ENCODE results near the gene DTX3.
"Not testable (repeated sequence)": the region's sequence is repeated elsewhere in the genome, so short reads cannot be mapped to it uniquely, and the experiment has no call there.

DTX3 gene

DNA sequence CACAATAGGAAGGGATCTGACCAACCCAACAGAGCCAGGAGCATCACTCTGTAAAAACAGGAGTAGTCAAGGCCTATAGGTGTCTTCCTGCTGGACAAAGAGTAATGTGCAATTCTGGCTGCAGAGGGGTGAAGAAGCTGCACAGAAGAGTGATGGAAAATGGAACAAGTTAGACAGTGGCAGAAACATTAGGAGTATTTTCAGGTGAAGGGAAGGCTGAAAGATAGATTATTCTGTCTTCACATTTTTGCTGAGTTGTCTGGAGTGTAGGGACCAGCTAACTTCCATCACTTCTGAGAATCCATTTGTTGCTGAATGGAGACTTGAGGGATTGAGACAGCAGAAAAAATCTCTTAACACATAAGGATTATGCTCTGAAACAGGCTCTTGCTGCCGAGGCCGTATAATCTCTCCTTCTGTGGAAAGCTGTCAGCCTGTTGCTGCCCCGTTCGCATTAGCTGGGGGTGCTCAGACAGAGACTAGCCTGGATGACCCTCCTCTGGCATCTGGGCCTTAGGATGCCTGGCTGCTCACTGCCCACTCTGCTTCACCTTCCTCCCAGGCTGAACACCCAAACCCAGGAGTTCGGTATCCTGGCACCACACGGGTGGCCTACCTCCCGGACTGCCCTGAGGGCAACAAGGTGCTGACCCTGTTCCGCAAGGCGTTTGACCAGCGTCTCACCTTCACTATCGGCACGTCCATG lies 3.5 kb downstream of the DTX3 start:
- DNase-seq: no peak

DNA sequence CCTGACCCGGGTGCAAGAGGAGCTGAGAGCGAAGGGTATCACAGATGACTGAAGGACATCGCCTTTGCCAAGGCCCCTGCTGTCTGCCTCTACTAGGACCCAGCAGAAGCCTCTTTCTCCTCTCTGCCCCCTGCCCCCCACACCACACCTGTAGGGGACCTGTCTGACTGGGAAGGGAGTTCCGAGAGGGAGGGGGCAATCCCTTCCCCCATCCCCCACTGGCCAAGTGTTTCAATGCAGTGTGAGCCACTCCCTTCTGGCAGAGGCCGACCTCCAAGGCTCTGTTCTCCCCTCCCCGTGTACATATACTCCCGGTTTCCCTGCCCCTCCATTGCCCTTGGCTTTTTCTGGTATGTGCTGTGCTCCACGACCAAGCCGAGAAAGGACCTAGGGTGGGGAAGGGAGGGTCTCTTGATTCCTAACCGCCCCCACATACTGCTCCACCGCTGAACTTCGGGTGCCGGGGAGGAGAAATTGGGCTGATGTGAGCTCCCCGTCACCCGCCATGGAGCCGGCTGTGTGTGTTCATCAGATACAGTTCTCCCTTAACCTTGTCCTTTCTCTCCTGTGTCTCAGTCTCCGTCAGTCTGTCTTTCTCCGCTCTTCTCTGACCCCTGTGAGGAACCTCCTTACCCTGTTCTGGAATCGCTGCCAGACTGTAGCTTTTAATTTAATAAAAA lies 4.6 kb downstream of the DTX3 start:
- DNase-seq: no peak

DNA sequence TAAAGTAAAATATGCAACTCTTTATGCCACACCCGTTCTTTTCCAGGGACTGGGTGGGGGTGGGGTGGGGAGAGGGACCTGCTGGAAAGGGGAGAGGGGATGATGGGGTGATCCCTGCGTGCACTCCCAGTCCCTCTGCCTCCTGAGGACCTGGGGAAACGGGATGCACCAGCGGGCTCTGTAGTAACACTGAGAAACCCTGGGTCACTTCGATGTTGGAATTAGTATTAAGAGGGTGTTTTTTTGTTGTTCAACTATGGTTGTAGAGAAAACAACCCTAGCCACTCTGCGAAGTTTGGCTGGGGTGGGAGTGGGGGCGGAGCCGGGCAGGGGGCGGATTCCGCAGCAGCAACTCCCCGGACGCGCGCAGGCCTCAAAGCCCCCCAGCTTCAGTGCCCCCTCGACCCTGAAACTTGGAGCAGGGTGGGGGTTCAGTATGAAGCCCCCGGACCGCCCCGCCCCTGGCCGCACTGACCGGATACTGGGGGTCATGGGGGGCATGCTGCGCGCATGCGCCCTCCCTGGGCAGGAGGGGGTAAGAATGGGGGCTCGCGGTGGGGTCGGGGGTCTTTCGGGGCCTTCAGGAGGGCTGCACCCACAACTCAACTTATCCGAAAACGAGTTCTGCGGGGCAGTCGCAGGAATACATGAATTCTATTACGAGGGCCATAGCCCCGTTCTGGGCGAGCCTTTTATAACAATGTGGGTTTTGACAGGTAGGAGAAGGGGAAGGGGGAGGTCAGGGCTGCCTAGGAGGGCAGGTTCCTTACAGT lies 5.3 kb downstream of the DTX3 start:
- DNase-seq: no peak

- DNase-seq: no peak
Observed at GRCh38 chr12:57610554-57611107, 6.0 kb downstream of the DTX3 start.

GRCh38 chr12:57611108-57611826 lies 6.6 kb downstream of the DTX3 start, which contains the start of gene ARHGEF25:
ARHGEF25 (plus strand) TSS chr12:57611435; CDS start chr12:57611895, 460 bp downstream.
- DNase-seq: peak; percentile 65

DNA sequence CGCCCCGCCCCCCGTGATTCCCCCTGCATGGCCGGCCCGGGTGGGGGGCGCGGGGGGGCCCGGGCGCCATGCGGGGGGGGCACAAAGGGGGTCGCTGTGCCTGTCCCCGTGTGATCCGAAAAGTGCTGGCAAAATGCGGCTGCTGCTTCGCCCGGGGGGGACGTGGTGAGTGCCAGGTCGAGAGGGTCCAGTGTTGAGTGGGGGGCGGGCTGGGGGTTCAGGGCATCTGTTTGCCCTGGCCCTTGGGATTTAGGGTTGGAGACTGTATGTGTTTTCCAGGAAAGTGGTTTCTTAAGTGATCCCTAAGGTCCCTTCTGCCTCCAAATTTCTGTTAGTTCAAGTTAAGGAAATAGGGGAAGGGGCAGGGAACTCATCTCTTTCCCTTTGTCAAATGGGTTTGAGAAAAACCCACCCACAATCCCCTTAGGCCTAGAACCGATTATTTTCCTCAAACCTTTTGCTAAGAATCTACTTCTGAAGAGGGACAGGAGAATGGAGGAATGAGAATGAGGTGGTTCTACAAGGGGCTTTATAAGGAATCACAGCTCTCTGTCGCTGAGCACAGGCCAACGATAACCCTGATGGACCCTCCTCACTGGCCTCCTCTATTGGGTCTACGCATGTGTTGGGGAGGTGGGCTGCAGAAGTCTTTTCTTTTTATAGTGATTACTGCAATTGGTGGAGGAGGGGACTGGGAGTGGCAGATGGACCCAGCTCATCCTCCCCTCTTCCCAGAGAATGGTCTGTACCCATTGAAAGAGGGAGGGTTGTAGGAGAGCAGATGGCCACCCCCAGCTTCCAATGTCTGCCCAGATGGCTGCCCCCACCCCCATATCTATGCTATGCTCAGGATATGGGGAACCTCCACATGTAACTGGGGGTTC lies 7.4 kb downstream of the DTX3 start:
- DNase-seq: no peak

- DNase-seq: no peak
Observed at GRCh38 chr12:57612711-57613426, 8.2 kb downstream of the DTX3 start.

- no peak for DNase-seq
Observed at GRCh38 chr12:57613427-57614109, 8.9 kb downstream of the DTX3 start.

GRCh38 chr12:57614178-57614947 lies 9.7 kb downstream of the DTX3 start:
- peak; percentile 42 for DNase-seq

DNA sequence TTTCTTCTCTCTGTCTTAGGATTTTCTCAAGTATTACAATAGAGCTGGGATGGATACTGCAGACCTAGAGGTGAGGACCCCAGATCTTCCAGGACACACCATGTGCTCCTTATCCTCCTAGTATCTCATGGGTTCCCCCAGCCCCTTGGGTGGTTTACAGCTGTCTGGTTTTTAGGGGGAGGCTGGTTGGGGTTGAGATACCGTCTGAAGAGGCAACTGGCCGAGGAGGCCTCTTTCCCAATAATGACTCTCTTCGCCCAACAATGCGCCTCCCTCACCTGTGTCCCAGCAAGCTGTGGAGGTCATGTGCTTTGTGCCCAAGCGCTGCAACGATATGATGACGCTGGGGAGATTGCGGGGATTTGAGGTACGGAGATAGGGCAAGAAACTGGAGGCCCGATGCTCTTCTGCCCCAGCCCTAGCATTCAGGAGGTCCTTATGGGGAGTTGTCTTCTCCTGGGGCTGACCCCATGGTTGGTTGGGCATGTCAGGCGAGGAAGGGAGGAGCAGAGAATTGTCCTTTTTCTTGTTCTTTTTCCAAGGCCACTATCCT lies 10.4 kb downstream of the DTX3 start:
- no peak for DNase-seq

- DNase-seq: no peak
Observed at GRCh38 chr12:57615637-57616036, 11.0 kb downstream of the DTX3 start.

DNA sequence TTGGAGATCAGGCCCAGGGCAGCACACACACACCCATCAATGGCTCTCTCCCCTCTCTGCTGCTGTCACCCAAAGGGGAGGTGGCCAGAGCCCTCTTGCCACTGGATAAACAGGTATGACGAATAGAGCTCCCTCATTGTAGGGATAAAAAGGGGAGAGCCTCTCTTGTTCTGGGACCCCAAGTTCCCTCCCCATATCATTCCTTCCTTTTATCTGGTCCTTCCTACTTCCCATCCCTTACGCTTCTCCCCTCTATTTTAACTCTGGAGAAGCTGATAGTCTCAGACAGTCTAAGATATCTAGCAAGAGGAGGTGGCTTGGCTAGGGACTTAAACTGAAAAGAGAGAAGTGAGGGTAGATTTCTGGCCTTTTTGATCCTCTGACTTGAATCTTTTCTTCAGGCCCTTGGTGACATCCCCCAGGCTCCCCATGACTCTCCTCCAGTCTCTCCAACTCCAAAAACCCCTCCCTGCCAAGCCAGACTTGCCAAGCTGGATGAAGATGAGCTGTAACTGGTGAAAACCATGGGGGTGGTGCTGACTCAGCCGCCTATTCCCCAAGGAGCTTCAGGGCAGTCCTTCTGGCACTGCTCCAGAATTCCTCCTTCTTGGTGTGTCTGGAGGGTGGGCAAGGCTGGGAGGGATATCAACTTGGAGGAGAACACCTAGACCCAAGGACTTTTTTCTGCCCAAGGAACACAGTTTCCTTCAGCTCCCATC lies 11.9 kb downstream of the DTX3 start:
- no peak for DNase-seq

DNA sequence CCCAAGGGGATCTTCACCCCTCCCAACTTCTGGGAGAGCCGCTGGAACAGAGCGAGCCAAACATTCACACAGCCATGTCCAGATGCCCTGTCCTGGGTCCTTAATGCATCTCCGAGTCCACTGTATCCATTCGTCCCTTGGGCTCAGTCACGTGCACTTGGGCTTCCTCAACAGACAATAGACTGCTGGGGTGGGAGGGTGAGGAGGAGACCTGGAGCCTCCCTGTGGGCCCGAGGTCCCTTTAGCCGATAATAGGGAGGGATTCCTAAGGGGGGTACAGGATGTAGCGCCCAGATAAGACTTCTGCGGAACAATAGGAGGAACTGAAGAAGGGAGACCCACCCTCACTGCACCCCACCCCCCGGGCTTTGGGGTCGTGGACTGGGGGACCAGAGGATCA lies 13.3 kb downstream of the DTX3 start:
- no peak for DNase-seq

- DNase-seq: not testable (repeated sequence)
Observed at GRCh38 chr12:57618431-57618830, 13.8 kb downstream of the DTX3 start.

DNA sequence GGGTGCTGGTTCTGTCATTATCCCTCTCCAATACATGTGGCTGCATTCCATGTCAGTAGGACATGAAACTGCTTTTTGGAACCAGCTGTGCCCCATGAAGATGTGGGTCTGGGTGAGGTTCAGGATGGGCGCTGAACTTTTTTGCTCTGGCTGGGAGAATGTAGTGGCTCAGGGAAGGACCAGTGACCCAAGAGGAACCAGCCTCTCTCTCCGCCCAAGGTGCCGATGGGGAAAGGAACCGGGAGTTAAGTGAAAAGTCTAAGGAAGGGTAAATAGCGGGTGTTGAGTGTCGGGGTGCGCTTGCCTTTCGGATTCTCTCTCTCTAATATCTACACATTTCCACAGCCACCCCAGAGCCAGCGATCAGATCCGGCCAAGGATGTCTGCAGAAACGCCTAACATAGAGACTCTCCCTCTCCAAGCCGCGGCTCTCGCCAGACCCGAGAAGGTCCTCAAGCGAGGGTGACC lies 14.4 kb downstream of the DTX3 start:
- no peak for DNase-seq

- no peak for DNase-seq
Observed at GRCh38 chr12:57619434-57620244, 15.0 kb downstream of the DTX3 start.

- DNase-seq: no peak
Observed at GRCh38 chr12:57620245-57620935, 15.8 kb downstream of the DTX3 start.

Data from activated CD4-positive, alpha-beta T cell treated with anti-CD3 and anti-CD28 coated beads for 48 hours (primary cell).